Measurements from ENCODE around the gene ATRIP.
"Not testable (repeated sequence)": the region's sequence is repeated elsewhere in the genome, so short reads cannot be mapped to it uniquely, and the experiment has no call there.

ATRIP gene

DNA sequence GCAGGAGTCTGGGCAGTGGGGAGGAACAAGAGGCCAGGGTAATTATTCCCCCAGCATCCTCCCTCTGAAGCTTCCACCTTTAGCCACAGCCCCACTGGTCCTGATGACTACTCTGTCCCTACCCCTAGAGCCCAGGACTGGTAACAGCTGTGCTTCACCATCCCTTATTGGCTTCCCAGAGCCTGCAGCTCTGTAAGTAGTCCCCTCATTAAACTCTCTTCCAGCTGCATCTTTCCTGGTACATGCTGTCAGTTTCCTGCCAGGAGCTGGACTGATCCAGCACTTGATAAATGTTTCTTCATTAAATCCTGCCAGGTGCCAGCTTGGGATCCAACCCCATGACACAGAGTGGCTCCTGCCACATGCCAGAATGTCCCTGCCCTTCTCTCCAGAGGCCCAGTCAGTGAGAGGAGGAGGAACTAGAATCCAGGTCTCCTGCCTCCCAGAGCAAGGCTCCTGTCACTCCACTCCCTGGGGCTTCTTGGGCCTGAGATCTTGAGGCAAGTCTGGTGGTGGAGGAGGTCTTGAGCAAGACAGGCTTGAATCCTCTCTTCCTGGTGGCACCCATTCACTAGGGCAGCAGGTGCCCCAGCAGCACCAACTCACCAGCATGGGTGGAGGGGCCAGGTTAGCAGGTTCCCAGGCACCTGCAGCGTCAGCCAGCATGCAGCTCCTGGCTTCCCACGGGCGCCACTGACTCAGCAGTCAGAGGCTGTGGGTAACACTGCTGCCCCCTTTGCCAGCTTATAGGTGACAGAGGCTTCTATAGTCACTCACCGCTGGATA lies 47.0 kb upstream of the ATRIP start:
- TF ChIP-seq, protein P1, sequence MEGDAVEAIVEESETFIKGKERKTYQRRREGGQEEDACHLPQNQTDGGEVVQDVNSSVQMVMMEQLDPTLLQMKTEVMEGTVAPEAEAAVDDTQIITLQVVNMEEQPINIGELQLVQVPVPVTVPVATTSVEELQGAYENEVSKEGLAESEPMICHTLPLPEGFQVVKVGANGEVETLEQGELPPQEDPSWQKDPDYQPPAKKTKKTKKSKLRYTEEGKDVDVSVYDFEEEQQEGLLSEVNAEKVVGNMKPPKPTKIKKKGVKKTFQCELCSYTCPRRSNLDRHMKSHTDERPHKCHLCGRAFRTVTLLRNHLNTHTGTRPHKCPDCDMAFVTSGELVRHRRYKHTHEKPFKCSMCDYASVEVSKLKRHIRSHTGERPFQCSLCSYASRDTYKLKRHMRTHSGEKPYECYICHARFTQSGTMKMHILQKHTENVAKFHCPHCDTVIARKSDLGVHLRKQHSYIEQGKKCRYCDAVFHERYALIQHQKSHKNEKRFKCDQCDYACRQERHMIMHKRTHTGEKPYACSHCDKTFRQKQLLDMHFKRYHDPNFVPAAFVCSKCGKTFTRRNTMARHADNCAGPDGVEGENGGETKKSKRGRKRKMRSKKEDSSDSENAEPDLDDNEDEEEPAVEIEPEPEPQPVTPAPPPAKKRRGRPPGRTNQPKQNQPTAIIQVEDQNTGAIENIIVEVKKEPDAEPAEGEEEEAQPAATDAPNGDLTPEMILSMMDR (IDR thresholded peaks at IDR 0.05; ENCODE audit: low read depth, low read length): no peak
- no peak for TF ChIP-seq EZH2phosphoT487 (IDR thresholded peaks at IDR 0.05; ENCODE audit: low read depth)
- Histone ChIP-seq H3K4me2 (ENCODE audit: low read length) (no peak overlapping the region), H3K9me3 (ENCODE audit: insufficient read depth, low read length) (no peaks in the 10 kb centered on the region), H3K36me3 (replicated peaks; ENCODE audit: low read depth, low read length) (no peaks in the 10 kb centered on the region), H3K9ac (ENCODE audit: low read length) (no peak overlapping the region), H3K27me3 (ENCODE audit: low read depth, low read length) (peaks cover 13% of the 10 kb centered on the region; the same call in 1 of the 2 replicates), H3K79me2 (ENCODE audit: low read length) (no peaks in the 10 kb centered on the region), H4K20me1 (ENCODE audit: insufficient read depth, low read length) (no peaks in the 10 kb centered on the region), H3K27ac (ENCODE audit: low read length) (no peak overlapping the region), H3K4me1 (ENCODE audit: low read length) (no peaks in the 10 kb centered on the region), H2AFZ (ENCODE audit: low read depth, low read length) (no peak overlapping the region), H3K4me3 (ENCODE audit: low read length) (no peak overlapping the region)

DNA sequence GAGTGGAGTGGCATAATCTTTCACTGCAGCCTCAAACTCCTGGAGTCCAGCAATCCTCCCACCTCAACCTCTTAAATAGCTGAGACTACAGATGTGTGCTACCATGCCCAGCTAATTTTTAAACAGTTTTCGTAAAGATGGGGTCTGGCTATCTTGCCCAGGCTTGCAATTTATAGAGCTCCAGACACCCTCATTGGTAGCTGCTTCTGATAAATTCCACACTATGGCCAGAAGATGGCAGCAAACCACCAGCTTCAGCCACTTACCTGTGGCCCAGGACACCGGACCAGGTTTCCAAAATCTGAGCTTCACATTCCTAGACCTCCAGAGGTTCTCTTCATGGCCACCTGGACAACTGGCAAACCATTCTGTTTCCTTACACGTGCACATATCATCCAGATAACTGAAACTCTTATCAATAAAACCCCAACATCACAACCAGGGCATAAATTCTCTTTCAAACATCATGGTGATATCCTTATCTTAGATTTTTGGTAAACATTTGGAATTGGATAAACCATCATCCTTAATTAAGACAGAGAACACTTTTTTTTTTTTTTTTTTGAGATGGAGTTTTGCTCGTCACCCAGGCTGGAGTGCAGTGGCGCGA lies 45.6 kb upstream of the ATRIP start:
- no peaks in the 10 kb centered on the region for H4K20me1 ChIP-seq (ENCODE audit: insufficient read depth, low read length)
- H2AFZ ChIP-seq (ENCODE audit: low read depth, low read length): no peak overlapping the region
- no peak overlapping the region for H3K4me3 ChIP-seq (ENCODE audit: low read length)
- no peak overlapping the region for H3K27ac ChIP-seq (ENCODE audit: low read length)
- H3K36me3 ChIP-seq (replicated peaks; ENCODE audit: low read depth, low read length): no peaks in the 10 kb centered on the region
- TF ChIP-seq, protein P1 (IDR thresholded peaks at IDR 0.05; ENCODE audit: low read depth, low read length): peak; percentile 88
- TF ChIP-seq EZH2phosphoT487 (IDR thresholded peaks at IDR 0.05; ENCODE audit: low read depth): no peak
- 0 out of 2 replicates have a peak, but pooled peaks cover 2% of the 10 kb centered on the region for H3K27me3 ChIP-seq (ENCODE audit: low read depth, low read length)
- no peaks in the 10 kb centered on the region for H3K9me3 ChIP-seq (ENCODE audit: insufficient read depth, low read length)
- H3K9ac ChIP-seq (ENCODE audit: low read length): no peak overlapping the region
- H3K79me2 ChIP-seq (ENCODE audit: low read length): no peaks in the 10 kb centered on the region
- H3K4me1 ChIP-seq (ENCODE audit: low read length): no peaks in the 10 kb centered on the region
- no peak overlapping the region for H3K4me2 ChIP-seq (ENCODE audit: low read length)

DNA sequence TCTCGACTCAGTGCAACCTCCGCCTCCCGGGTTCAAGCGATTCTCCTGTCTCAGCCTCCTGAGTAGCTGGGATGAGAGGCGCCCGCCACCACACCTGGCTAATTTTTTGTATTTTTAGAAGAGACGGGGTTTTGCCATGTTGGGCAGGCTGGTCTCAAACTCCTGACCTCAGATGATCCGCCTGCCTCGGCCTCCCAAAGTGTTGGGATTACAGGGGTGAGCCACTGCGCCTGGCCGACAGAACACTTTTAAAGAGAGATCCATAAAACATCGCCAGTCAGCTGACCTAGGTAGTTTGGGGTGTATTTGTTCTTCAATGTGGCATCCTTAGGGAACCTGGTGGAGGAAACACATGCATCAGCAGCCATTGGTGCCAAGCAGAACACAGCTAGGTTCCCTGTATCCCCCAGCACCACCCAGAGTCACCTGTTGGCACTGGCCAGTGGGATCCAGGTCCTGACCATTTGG lies 45.1 kb upstream of the ATRIP start:
- H3K27me3 ChIP-seq (ENCODE audit: low read depth, low read length); H3K9ac ChIP-seq (ENCODE audit: low read length); H3K79me2 ChIP-seq (ENCODE audit: low read length); H4K20me1 ChIP-seq (ENCODE audit: insufficient read depth, low read length); H2AFZ ChIP-seq (ENCODE audit: low read depth, low read length); H3K4me2 ChIP-seq (ENCODE audit: low read length); H3K4me3 ChIP-seq (ENCODE audit: low read length); H3K4me1 ChIP-seq (ENCODE audit: low read length); H3K27ac ChIP-seq (ENCODE audit: low read length); H3K9me3 ChIP-seq (ENCODE audit: insufficient read depth, low read length); H3K36me3 ChIP-seq (replicated peaks; ENCODE audit: low read depth, low read length): not testable (repeated sequence)

DNA sequence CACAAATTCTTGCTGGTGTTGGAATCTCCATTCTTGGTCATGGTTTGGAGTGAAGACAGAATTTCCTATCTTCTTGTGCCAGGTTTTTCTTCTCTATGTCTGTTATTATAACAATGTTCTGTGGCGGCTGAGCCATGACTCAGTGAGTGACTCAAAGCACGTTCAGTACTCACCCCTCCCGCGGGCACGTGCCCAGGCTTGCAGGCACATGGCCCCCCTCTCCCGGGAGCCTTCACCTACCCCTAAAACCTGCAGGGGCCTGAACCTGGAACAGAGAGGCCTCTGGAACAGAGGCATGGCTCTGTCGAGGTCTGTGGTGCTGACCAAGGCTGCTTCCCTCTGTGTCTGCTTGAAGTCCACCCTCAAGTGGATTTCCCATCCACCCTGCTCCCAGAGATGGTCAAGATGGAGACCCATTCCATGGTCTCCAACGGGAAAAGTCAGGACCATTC lies 44.2 kb upstream of the ATRIP start:
- Histone ChIP-seq H3K27me3 (ENCODE audit: low read depth, low read length) (no peaks in the 10 kb centered on the region), H3K9ac (ENCODE audit: low read length) (no peak overlapping the region), H3K27ac (ENCODE audit: low read length) (no peak overlapping the region), H3K4me1 (ENCODE audit: low read length) (no peaks in the 10 kb centered on the region), H3K79me2 (ENCODE audit: low read length) (no peaks in the 10 kb centered on the region), H4K20me1 (ENCODE audit: insufficient read depth, low read length) (no peaks in the 10 kb centered on the region), H3K4me3 (ENCODE audit: low read length) (no peak overlapping the region), H3K4me2 (ENCODE audit: low read length) (no peak overlapping the region), H3K36me3 (replicated peaks; ENCODE audit: low read depth, low read length) (no peaks in the 10 kb centered on the region), H3K9me3 (ENCODE audit: insufficient read depth, low read length) (no peaks in the 10 kb centered on the region), H2AFZ (ENCODE audit: low read depth, low read length) (no peak overlapping the region)
- TF ChIP-seq EZH2phosphoT487 (IDR thresholded peaks at IDR 0.05; ENCODE audit: low read depth): no peak
- TF ChIP-seq, protein P1 (IDR thresholded peaks at IDR 0.05; ENCODE audit: low read depth, low read length): no peak

All from OCI-LY3 (cell line).